C4-2B (cell line): ENCODE measurements around the gene SLC7A6.

Experiments used
- CTCF ChIP-seq: fragments of 450-650 bp; conservative IDR thresholded peaks from 2 replicates; pipeline ENCODE4 v1.5.1; 2017; ENCODE audit warnings: mild to moderate bottlenecking
- ZFX ChIP-seq: fragments of 450-650 bp; IDR thresholded peaks from 2 replicates; pipeline ENCODE4 v1.6.1; 2017

GRCh38 chr16:68350813-68351350 lies 86.6 kb downstream of the SLC7A6 start:
- TF ChIP-seq CTCF: no peak
- TF ChIP-seq ZFX: no peak
